ENCODE measurements around the gene PRR23E.

PRR23E gene

DNA sequence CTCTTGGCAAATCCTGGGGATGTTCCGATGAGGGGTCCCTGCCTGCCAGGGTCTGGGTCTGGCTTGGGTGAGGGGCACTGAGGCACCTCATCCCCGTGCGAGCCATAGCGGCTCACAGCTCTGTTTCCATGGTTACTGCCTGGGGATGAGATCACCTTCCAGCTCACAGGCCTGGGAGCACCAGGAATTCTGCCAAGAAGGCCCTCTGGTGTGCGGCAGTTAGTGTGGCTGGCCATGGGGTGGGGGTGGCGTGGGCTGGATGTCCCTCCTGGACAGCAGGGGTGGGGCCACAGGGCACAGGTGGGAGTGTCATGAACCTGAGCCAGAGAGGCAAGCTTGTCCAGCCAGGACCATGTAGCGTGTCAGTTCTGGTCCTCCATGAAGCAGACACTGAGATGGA is 22.1 kb upstream of the PRR23E start:
- Histone ChIP-seq H3K36me3 (ENCODE audit: control insufficient read depth in 2 of 2, insufficient read depth in 1 of 2, low read length in 2 of 2) (no peaks in the 10 kb centered on the region), H3K9me3 (ENCODE audit: control insufficient read depth, insufficient read depth, low read depth, low read length) (no peaks in the 10 kb centered on the region), H3K4me1 (ENCODE audit: control insufficient read depth, insufficient read depth, low read length) (no peaks in the 10 kb centered on the region), H3K27ac (ENCODE audit: extremely low read depth, low read depth, low read length) (no peak overlapping the region), H3K4me3 (ENCODE audit: low read depth, low read length) (no peak overlapping the region)
- POLR2A ChIA-PET, result no interaction called here
- CTCF ChIA-PET, result interaction anchor here (0.6 to 0.9 kb wide), 3 partner anchors 11 to 298 kb away, joined by 3 read pairs; no protein-coding TSS in a partner anchor
- no peak for TF ChIP-seq ZNF785 (tag by site-specific recombination; IDR thresholded peaks at IDR 0.05)
- TF ChIP-seq, protein P1, sequence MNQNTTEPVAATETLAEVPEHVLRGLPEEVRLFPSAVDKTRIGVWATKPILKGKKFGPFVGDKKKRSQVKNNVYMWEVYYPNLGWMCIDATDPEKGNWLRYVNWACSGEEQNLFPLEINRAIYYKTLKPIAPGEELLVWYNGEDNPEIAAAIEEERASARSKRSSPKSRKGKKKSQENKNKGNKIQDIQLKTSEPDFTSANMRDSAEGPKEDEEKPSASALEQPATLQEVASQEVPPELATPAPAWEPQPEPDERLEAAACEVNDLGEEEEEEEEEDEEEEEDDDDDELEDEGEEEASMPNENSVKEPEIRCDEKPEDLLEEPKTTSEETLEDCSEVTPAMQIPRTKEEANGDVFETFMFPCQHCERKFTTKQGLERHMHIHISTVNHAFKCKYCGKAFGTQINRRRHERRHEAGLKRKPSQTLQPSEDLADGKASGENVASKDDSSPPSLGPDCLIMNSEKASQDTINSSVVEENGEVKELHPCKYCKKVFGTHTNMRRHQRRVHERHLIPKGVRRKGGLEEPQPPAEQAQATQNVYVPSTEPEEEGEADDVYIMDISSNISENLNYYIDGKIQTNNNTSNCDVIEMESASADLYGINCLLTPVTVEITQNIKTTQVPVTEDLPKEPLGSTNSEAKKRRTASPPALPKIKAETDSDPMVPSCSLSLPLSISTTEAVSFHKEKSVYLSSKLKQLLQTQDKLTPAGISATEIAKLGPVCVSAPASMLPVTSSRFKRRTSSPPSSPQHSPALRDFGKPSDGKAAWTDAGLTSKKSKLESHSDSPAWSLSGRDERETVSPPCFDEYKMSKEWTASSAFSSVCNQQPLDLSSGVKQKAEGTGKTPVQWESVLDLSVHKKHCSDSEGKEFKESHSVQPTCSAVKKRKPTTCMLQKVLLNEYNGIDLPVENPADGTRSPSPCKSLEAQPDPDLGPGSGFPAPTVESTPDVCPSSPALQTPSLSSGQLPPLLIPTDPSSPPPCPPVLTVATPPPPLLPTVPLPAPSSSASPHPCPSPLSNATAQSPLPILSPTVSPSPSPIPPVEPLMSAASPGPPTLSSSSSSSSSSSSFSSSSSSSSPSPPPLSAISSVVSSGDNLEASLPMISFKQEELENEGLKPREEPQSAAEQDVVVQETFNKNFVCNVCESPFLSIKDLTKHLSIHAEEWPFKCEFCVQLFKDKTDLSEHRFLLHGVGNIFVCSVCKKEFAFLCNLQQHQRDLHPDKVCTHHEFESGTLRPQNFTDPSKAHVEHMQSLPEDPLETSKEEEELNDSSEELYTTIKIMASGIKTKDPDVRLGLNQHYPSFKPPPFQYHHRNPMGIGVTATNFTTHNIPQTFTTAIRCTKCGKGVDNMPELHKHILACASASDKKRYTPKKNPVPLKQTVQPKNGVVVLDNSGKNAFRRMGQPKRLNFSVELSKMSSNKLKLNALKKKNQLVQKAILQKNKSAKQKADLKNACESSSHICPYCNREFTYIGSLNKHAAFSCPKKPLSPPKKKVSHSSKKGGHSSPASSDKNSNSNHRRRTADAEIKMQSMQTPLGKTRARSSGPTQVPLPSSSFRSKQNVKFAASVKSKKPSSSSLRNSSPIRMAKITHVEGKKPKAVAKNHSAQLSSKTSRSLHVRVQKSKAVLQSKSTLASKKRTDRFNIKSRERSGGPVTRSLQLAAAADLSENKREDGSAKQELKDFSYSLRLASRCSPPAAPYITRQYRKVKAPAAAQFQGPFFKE (tag by site-specific recombination; IDR thresholded peaks at IDR 0.05; ENCODE audit: borderline replicate concordance), result no peak
- TF ChIP-seq ZNF175 (tag by site-specific recombination; IDR thresholded peaks at IDR 0.05), result no peak
- no peak for TF ChIP-seq ZNF112 (tag by site-specific recombination; IDR thresholded peaks at IDR 0.05)
- no peak for TF ChIP-seq SP2 (tag by site-specific recombination; IDR thresholded peaks at IDR 0.05)
- TF ChIP-seq, protein P2, sequence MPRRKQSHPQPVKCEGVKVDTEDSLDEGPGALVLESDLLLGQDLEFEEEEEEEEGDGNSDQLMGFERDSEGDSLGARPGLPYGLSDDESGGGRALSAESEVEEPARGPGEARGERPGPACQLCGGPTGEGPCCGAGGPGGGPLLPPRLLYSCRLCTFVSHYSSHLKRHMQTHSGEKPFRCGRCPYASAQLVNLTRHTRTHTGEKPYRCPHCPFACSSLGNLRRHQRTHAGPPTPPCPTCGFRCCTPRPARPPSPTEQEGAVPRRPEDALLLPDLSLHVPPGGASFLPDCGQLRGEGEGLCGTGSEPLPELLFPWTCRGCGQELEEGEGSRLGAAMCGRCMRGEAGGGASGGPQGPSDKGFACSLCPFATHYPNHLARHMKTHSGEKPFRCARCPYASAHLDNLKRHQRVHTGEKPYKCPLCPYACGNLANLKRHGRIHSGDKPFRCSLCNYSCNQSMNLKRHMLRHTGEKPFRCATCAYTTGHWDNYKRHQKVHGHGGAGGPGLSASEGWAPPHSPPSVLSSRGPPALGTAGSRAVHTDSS (tag by site-specific recombination; IDR thresholded peaks at IDR 0.05), result no peak
- TF ChIP-seq, protein P3, sequence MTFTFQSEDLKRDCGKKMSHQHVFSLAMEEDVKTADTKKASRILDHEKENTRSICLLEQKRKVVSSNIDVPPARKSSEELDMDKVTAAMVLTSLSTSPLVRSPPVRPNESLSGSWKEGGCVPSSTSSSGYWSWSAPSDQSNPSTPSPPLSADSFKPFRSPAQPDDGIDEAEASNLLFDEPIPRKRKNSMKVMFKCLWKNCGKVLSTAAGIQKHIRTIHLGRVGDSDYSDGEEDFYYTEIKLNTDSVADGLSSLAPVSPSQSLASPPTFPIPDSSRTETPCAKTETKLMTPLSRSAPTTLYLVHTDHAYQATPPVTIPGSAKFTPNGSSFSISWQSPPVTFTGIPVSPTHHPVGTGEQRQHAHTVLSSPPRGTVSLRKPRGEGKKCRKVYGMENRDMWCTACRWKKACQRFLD (tag by site-specific recombination; IDR thresholded peaks at IDR 0.05), result no peak
- TF ChIP-seq ZNF157 (tag by site-specific recombination; IDR thresholded peaks at IDR 0.05), result no peak
- peak; percentile 60 for TF ChIP-seq GLIS1 (tag by site-specific recombination; IDR thresholded peaks at IDR 0.05)
- no peak for TF ChIP-seq HOXD13 (CRISPR knock-in tag; IDR thresholded peaks at IDR 0.05; ENCODE audit: borderline replicate concordance)
- no peak for TF ChIP-seq ZNF600 (tag by site-specific recombination; IDR thresholded peaks at IDR 0.05)
- TF ChIP-seq, protein P4, sequence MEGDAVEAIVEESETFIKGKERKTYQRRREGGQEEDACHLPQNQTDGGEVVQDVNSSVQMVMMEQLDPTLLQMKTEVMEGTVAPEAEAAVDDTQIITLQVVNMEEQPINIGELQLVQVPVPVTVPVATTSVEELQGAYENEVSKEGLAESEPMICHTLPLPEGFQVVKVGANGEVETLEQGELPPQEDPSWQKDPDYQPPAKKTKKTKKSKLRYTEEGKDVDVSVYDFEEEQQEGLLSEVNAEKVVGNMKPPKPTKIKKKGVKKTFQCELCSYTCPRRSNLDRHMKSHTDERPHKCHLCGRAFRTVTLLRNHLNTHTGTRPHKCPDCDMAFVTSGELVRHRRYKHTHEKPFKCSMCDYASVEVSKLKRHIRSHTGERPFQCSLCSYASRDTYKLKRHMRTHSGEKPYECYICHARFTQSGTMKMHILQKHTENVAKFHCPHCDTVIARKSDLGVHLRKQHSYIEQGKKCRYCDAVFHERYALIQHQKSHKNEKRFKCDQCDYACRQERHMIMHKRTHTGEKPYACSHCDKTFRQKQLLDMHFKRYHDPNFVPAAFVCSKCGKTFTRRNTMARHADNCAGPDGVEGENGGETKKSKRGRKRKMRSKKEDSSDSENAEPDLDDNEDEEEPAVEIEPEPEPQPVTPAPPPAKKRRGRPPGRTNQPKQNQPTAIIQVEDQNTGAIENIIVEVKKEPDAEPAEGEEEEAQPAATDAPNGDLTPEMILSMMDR (tag by site-specific recombination; IDR thresholded peaks at IDR 0.05), result no peak
- no peak for TF ChIP-seq ZNF274 (IDR thresholded peaks at IDR 0.05; ENCODE audit: low read length)
- TF ChIP-seq ZNF274 (tag by site-specific recombination; IDR thresholded peaks at IDR 0.05; ENCODE audit: borderline replicate concordance), result no peak
- TF ChIP-seq, protein P5, sequence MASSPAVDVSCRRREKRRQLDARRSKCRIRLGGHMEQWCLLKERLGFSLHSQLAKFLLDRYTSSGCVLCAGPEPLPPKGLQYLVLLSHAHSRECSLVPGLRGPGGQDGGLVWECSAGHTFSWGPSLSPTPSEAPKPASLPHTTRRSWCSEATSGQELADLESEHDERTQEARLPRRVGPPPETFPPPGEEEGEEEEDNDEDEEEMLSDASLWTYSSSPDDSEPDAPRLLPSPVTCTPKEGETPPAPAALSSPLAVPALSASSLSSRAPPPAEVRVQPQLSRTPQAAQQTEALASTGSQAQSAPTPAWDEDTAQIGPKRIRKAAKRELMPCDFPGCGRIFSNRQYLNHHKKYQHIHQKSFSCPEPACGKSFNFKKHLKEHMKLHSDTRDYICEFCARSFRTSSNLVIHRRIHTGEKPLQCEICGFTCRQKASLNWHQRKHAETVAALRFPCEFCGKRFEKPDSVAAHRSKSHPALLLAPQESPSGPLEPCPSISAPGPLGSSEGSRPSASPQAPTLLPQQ (tag by site-specific recombination; IDR thresholded peaks at IDR 0.05), result no peak
- no peak for TF ChIP-seq ZNF391 (tag by site-specific recombination; IDR thresholded peaks at IDR 0.05; ENCODE audit: borderline replicate concordance, low read depth)
- no peak for TF ChIP-seq GLI2 (tag by site-specific recombination; IDR thresholded peaks at IDR 0.05; ENCODE audit: borderline replicate concordance, low read depth)
- no peak for TF ChIP-seq ZNF350 (tag by site-specific recombination; IDR thresholded peaks at IDR 0.05)
- no peak for TF ChIP-seq SCRT2 (tag by site-specific recombination; IDR thresholded peaks at IDR 0.05)
- no peak for TF ChIP-seq ZBTB21 (tag by site-specific recombination; IDR thresholded peaks at IDR 0.05)
- no peak for TF ChIP-seq ZNF23 (tag by site-specific recombination; IDR thresholded peaks at IDR 0.05; ENCODE audit: borderline replicate concordance)
- TF ChIP-seq, protein P6, sequence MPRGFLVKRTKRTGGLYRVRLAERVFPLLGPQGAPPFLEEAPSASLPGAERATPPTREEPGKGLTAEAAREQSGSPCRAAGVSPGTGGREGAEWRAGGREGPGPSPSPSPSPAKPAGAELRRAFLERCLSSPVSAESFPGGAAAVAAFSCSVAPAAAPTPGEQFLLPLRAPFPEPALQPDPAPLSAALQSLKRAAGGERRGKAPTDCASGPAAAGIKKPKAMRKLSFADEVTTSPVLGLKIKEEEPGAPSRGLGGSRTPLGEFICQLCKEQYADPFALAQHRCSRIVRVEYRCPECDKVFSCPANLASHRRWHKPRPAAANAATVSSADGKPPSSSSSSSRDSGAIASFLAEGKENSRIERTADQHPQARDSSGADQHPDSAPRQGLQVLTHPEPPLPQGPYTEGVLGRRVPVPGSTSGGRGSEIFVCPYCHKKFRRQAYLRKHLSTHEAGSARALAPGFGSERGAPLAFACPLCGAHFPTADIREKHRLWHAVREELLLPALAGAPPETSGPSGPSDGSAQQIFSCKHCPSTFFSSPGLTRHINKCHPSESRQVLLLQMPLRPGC (tag by site-specific recombination; IDR thresholded peaks at IDR 0.05), result no peak
- TF ChIP-seq ZNF169 (tag by site-specific recombination; IDR thresholded peaks at IDR 0.05), result no peak

Data from HEK293 (cell line).